SU-DHL-6 (cell line): ENCODE data around the gene MGAT5B.

Experiments
- H2AFZ ChIP-seq: fragments of 200-600 bp; sonication (generic); 2 replicates; pipeline ENCODE4 v1.6.1; 2014; ENCODE audit warnings: low read depth, mild to moderate bottlenecking, moderate library complexity, mixed read lengths, antibody characterized with exemption, low read length; ENCODE audit not compliant: severe bottlenecking
- H3F3A ChIP-seq: fragments of 200-600 bp; shearing (Covaris generic); 2 replicates; pipeline ENCODE4 v1.6.0; 2016; ENCODE audit warnings: antibody characterized with exemption, mild to moderate bottlenecking; ENCODE audit not compliant: insufficient read depth
- H3K27ac ChIP-seq: fragments of 200-600 bp; sonication (generic); 2 replicates; pipeline ENCODE4 v1.5.1; 2016; ENCODE audit warnings: low read depth, mild to moderate bottlenecking, low read length, moderate library complexity, mixed read lengths
- H3K27me3 ChIP-seq: fragments of 200-600 bp; sonication (generic), shearing (Covaris generic); 2 replicates; pipeline ENCODE4 v1.6.0; 2014; ENCODE audit warnings: mild to moderate bottlenecking, low read length
- H3K36me3 ChIP-seq: fragments of 200-600 bp; sonication (generic); 2 replicates; pipeline ENCODE4 v1.6.1; 2014; ENCODE audit warnings: mild to moderate bottlenecking, low read length, mixed read lengths
- H3K4me2 ChIP-seq: fragments of 300-600, 200-600 bp; shearing (Covaris generic), sonication (generic); 2 replicates; pipeline ENCODE4 v1.6.0; 2014; ENCODE audit warnings: low read length, low read depth, mild to moderate bottlenecking; ENCODE audit not compliant: poor library complexity, severe bottlenecking
- H3K4me3 ChIP-seq: fragments of 200-600 bp; sonication (generic); 2 replicates; pipeline ENCODE4 v1.5.1; 2014; ENCODE audit warnings: antibody characterized with exemption, low read length, mild to moderate bottlenecking, mixed read lengths; ENCODE audit not compliant: insufficient read depth, poor library complexity, severe bottlenecking
- H3K79me2 ChIP-seq: fragments of 200-600 bp; sonication (generic); 2 replicates; pipeline ENCODE4 v1.6.1; 2014; ENCODE audit warnings: mild to moderate bottlenecking, low read length, moderate library complexity; ENCODE audit not compliant: insufficient read depth
- H3K9ac ChIP-seq: fragments of 200-600 bp; sonication (generic); 2 replicates; pipeline ENCODE4 v1.7.0; 2014; ENCODE audit warnings: mild to moderate bottlenecking, low read length
- H3K9me2 ChIP-seq: fragments of 200-600 bp; sonication (generic); replicated peaks from 2 replicates; pipeline ENCODE4 v1.6.1; 2014; ENCODE audit warnings: low read length; ENCODE audit not compliant: insufficient read depth
- H3K9me3 ChIP-seq: fragments of 200-600 bp; sonication (generic); 2 replicates; pipeline ENCODE4 v1.6.1; 2014; ENCODE audit warnings: low read length, mixed read lengths; ENCODE audit not compliant: insufficient read depth
- H4K20me1 ChIP-seq: fragments of 200-600 bp; sonication (generic); 2 replicates; pipeline ENCODE4 v1.6.1; 2014; ENCODE audit warnings: low read depth, mild to moderate bottlenecking, antibody characterized with exemption, low read length, moderate library complexity, mixed read lengths
- EZH2phosphoT487 ChIP-seq: fragments of 200-600 bp; sonication (generic), shearing (Covaris generic); conservative IDR thresholded peaks from 2 replicates; pipeline ENCODE4 v1.6.1; 2018; ENCODE audit warnings: mild to moderate bottlenecking, antibody characterized with exemption, low read length, moderate library complexity, mixed read lengths
- TF ChIP-seq, protein P1 (sequence below): fragments of 200-600 bp; sonication (generic); IDR thresholded peaks from one replicate; pipeline ENCODE4 v1.5.1; 2017; ENCODE audit warnings: antibody characterized with exemption, mild to moderate bottlenecking, low read length, moderate library complexity; ENCODE audit not compliant: insufficient read depth, poor library complexity, severe bottlenecking

Gene MGAT5B

DNA sequence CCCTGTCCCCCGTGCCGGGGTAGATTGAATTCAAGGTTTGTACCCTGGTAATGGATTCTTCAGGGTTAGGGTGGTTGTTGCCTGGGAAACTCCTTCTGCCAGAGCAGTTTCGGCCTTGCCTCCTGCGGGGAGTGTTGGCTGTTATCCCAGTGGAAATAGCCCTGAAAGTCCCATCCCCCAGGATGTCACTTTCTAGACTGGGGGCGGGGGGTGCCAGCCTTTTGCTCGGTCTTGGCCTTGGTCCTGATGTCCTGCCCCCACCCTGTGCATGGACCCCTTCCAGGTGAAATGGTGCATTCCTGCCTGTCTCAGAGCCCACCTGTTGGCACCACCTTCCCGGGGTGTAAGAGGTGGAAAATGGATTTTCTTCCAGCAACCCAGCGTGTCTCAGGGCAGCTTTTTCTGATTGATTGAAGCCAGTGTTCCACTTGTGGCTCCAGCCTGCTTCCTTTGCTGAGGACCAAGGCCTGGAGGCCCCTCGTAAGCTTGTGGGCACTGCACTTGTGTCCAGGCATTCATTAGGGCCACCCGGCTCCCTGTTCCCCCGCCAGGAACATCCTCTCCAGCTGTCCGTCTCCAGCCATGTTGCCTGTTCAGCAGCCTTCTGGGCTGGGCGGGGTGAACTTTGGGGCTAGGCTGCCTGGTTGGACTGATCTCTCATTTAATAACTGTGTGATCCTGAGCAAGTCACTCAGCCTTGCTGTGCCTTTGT lies 25.6 kb downstream of the MGAT5B start:
- H3K27me3 ChIP-seq = no peaks in the 10 kb centered on the region
- TF ChIP-seq, protein P1, sequence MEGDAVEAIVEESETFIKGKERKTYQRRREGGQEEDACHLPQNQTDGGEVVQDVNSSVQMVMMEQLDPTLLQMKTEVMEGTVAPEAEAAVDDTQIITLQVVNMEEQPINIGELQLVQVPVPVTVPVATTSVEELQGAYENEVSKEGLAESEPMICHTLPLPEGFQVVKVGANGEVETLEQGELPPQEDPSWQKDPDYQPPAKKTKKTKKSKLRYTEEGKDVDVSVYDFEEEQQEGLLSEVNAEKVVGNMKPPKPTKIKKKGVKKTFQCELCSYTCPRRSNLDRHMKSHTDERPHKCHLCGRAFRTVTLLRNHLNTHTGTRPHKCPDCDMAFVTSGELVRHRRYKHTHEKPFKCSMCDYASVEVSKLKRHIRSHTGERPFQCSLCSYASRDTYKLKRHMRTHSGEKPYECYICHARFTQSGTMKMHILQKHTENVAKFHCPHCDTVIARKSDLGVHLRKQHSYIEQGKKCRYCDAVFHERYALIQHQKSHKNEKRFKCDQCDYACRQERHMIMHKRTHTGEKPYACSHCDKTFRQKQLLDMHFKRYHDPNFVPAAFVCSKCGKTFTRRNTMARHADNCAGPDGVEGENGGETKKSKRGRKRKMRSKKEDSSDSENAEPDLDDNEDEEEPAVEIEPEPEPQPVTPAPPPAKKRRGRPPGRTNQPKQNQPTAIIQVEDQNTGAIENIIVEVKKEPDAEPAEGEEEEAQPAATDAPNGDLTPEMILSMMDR = no peak
- TF ChIP-seq EZH2phosphoT487 = no peak

DNA sequence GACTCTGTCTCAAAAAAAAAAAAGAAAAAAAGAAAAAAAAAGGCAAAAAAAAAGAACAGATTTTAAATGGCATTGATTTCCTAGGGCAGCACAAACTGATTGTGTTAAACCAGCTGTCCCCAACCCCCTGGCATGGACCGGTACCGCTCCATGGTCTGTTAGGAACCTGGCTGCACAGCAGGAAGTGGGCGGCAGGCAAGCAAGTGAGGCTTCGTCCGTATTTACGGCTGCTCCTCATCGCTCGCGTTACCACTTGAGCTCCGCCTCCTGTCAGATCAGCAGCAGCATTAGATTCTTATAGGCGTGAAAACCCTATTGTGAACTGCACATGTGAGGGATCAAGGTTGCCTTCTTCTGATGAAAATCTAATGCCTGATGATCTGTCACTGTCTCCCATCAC lies 26.6 kb downstream of the MGAT5B start:
- H3K4me3 ChIP-seq = no peak overlapping the region
- no peaks in the 10 kb centered on the region for H4K20me1 ChIP-seq
- H3K9me2 ChIP-seq = no peaks in the 10 kb centered on the region
- H3K36me3 ChIP-seq = no peaks in the 10 kb centered on the region
- H3F3A ChIP-seq = no peaks in the 10 kb centered on the region
- no peak overlapping the region for H3K9ac ChIP-seq
- TF ChIP-seq, protein P1 = no peak
- no peak for TF ChIP-seq EZH2phosphoT487
- no peaks in the 10 kb centered on the region for H3K79me2 ChIP-seq
- no peaks in the 10 kb centered on the region for H3K27me3 ChIP-seq
- no peak overlapping the region for H3K27ac ChIP-seq
- H3K9me3 ChIP-seq = no peaks in the 10 kb centered on the region
- no peak overlapping the region for H3K4me2 ChIP-seq
- H2AFZ ChIP-seq = no peak overlapping the region

More for the DNA sequence above, 25.6 kb downstream of the MGAT5B start:
- Histone ChIP-seq H2AFZ (no peak overlapping the region), H3F3A (no peaks in the 10 kb centered on the region), H3K27ac (no peak overlapping the region), H3K4me2 (no peak overlapping the region), H3K9me3 (no peaks in the 10 kb centered on the region), H3K36me3 (no peaks in the 10 kb centered on the region), H3K9me2 (no peaks in the 10 kb centered on the region), H3K4me3 (no peak overlapping the region), H3K9ac (no peak overlapping the region), H4K20me1 (no peaks in the 10 kb centered on the region), H3K79me2 (no peaks in the 10 kb centered on the region)

DNA sequence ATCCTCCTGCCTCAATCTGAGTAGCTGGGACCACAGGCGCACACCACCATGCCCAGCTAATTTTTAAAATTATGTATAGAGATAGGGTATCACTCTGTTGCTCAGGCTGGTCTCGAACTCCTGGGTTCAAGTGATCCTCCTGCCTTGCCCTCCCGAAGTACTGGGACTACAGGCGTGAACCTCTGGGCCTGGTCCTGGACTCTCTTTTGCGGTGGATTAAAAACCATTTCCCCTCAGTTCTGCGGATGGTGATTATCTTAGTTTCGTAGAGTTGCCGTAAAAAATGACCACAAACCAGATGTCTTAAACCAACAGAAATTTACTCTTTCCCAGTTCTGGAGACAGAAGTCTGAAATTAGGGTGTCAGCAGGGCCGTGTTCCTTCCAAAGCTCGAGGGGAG lies 28.8 kb downstream of the MGAT5B start:
- Histone ChIP-seq H4K20me1 (no peaks in the 10 kb centered on the region), H3K36me3 (no peaks in the 10 kb centered on the region)

More for the DNA sequence above, 28.8 kb downstream of the MGAT5B start:
- Histone ChIP-seq H3K4me2 (no peak overlapping the region), H3K79me2 (no peaks in the 10 kb centered on the region), H3K27me3 (no peaks in the 10 kb centered on the region), H3K27ac (no peak overlapping the region), H3F3A (no peaks in the 10 kb centered on the region), H3K9me3 (no peaks in the 10 kb centered on the region), H3K9ac (no peak overlapping the region), H3K9me2 (no peaks in the 10 kb centered on the region), H2AFZ (no peak overlapping the region), H3K4me3 (no peak overlapping the region)
- TF ChIP-seq, protein P1 = no peak
- TF ChIP-seq EZH2phosphoT487 = no peak
